Measurements from ENCODE around the gene COL4A6.

Gene COL4A6

GRCh38 chrX:108331126-108331909 is 106.9 kb downstream of the COL4A6 start:
- no peak for DNase-seq (ENCODE audit: low read depth)

- DNase-seq (ENCODE audit: low read depth): no peak
These were observed 114.5 kb downstream of the COL4A6 start for GRCh38 chrX:108323751-108324150.

- DNase-seq (ENCODE audit: low read depth): no peak
These were observed 116.0 kb downstream of the COL4A6 start for GRCh38 chrX:108322234-108322633.

- DNase-seq (ENCODE audit: low read depth): no peak
These were observed 121.8 kb downstream of the COL4A6 start for GRCh38 chrX:108316456-108316855.

GRCh38 chrX:108313669-108314068 is 124.6 kb downstream of the COL4A6 start:
- DNase-seq (ENCODE audit: low read depth): no peak

- peak; percentile 33 for DNase-seq (ENCODE audit: low read depth)
These were observed 125.3 kb downstream of the COL4A6 start for GRCh38 chrX:108312957-108313356.

GRCh38 chrX:108312011-108312410 is 126.2 kb downstream of the COL4A6 start:
- no peak for DNase-seq (ENCODE audit: low read depth)

GRCh38 chrX:108310506-108310905 is 127.7 kb downstream of the COL4A6 start:
- DNase-seq (ENCODE audit: low read depth): no peak

GRCh38 chrX:108309144-108309543 is 129.1 kb downstream of the COL4A6 start:
- no peak for DNase-seq (ENCODE audit: low read depth)

- no peak for DNase-seq (ENCODE audit: low read depth)
These were observed 130.8 kb downstream of the COL4A6 start for GRCh38 chrX:108307132-108308085.

GRCh38 chrX:108306086-108306485 is 132.1 kb downstream of the COL4A6 start:
- DNase-seq (ENCODE audit: low read depth): no peak

- DNase-seq (ENCODE audit: low read depth): no peak
These were observed 133.5 kb downstream of the COL4A6 start for GRCh38 chrX:108304757-108305156.

GRCh38 chrX:108304210-108304609 is 134.0 kb downstream of the COL4A6 start:
- peak; percentile 10 for DNase-seq (ENCODE audit: low read depth)

GRCh38 chrX:108303682-108304081 is 134.5 kb downstream of the COL4A6 start:
- no peak for DNase-seq (ENCODE audit: low read depth)

GRCh38 chrX:108299704-108300103 is 138.5 kb downstream of the COL4A6 start:
- DNase-seq (ENCODE audit: low read depth): no peak

- DNase-seq (ENCODE audit: low read depth): peak; percentile 40
These were observed 139.1 kb downstream of the COL4A6 start for GRCh38 chrX:108299101-108299591.

- no peak for DNase-seq (ENCODE audit: low read depth)
These were observed 140.0 kb downstream of the COL4A6 start for GRCh38 chrX:108298165-108298602.

- DNase-seq (ENCODE audit: low read depth): no peak
These were observed 140.9 kb downstream of the COL4A6 start for GRCh38 chrX:108297290-108297689.

GRCh38 chrX:108292053-108292452 is 146.2 kb downstream of the COL4A6 start:
- DNase-seq (ENCODE audit: low read depth): no peak

GRCh38 chrX:108285918-108286317 is 152.3 kb downstream of the COL4A6 start:
- DNase-seq (ENCODE audit: low read depth): no peak

- DNase-seq (ENCODE audit: low read depth): no peak
These were observed 152.9 kb downstream of the COL4A6 start for GRCh38 chrX:108285356-108285755.

GRCh38 chrX:108275732-108276131 is 162.5 kb downstream of the COL4A6 start:
- DNase-seq (ENCODE audit: low read depth): no peak

- DNase-seq (ENCODE audit: low read depth): no peak
These were observed 166.8 kb downstream of the COL4A6 start for GRCh38 chrX:108271397-108271787.
